ENCODE measurements around the gene SH3RF3.

The SH3RF3 gene

GRCh38 chr2:109454304-109454703 is 325.3 kb downstream of the SH3RF3 start:
- no peak for DNase-seq (ENCODE audit: low spot score)

GRCh38 chr2:109454765-109455394 is 325.9 kb downstream of the SH3RF3 start:
- DNase-seq (ENCODE audit: low spot score): no peak

DNA sequence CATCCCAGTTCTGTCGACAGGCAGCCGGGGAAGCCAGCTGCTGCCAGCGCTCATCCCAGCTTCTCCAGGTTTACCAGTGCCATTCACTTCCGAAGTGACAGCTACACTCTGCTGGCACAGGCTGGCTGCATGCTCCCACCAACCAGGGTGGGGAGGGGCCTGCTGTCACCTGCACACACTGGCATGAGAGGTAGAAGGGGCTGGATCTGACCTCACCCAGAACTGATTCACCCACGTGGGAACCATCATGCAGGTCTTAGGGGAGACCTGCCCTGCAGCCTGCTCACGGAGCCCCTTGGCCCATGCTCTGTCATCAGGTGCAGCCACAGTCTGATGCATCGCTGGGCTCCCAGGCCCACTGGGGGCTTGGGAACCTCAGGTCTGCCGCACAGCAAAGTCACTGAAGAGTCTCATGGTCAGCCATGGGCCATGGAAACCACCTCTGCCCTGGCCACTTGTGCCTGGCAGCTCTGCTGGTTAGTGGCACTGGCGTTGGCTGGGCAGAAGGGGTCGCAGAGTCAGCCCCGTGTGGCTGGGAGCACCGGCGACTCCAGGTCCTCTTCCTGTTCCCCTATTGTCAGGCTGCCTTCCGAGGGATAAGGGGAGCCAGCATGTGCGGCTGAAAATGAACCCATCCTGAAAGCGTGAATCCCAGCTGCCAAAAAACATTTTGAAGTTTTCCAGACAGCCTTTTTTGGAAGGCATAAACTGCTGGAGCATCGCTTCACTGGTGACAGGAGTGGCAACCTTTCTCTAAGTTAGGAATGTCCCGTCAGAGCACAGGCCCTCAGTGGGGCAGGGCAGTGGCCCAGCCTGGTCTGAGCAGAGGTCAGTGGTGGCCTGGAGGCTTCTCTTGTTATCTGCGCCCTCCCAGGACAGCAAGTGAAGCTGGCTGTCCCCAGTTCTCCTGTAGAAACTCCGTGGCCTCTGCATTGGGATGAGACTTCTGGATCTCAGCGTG is 327.0 kb downstream of the SH3RF3 start:
- no peak for DNase-seq (ENCODE audit: low spot score)

DNA sequence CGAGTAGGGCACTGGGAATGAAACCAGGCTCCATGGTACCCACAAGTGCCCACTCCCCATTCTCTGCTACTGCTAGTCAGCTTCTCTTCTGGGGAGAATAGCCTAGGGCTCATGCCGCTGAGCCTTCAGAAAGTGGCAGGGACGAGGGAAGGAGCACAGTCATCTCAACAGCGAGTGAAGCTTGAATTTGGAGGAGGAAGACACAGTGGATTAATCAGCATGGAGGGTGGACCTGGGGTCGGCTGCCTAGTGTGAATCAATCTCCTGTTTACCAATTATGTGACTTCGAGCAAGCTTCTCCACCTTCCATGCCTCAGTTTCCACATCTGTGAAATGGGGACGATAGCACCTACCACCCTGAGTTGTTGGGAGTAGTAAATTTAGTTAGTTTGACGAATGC is 327.8 kb downstream of the SH3RF3 start:
- DNase-seq (ENCODE audit: low spot score): no peak

DNA sequence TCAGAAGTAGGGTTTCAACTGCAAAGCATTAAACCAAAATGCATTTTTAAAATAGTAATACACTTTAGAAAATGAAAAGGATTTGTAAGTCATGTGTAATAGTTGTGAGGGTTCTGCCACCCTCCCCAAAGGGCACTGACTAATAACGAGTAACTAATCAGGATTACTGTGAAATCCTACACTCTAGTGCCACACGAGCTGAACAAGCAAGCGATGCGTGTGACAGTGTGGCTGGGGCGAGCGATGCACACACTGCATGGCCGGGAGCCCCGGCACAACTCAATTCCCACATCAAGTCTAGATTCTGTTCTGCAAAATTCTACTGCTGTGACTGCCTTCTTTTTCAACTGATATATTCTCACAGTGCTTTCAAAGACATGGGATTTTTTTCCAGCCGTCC is 328.4 kb downstream of the SH3RF3 start:
- no peak for DNase-seq (ENCODE audit: low spot score)

GRCh38 chr2:109457794-109458193 is 328.8 kb downstream of the SH3RF3 start:
- DNase-seq (ENCODE audit: low spot score): peak; percentile 30

GRCh38 chr2:109458512-109458911 is 329.5 kb downstream of the SH3RF3 start:
- no peak for DNase-seq (ENCODE audit: low spot score)

DNA sequence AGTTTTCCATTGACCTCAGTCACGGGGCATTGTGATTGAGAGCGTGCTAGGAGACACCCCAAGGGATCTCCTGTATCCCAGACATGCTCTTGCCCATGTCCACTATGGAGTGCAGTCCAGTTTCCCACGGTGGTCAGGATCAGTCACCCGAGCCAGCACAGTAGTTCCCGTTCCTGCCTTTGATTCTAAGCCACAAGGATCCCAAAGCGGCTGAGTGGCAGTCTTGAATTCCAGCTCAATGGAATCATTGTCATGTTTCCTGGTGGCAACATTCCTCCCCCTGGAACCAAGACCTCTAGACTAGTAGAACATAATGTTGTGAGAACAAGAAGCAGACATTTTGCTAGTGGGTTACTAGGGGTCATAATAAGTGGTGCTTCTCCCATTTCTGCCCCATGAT is 330.5 kb downstream of the SH3RF3 start:
- no peak for DNase-seq (ENCODE audit: low spot score)

DNA sequence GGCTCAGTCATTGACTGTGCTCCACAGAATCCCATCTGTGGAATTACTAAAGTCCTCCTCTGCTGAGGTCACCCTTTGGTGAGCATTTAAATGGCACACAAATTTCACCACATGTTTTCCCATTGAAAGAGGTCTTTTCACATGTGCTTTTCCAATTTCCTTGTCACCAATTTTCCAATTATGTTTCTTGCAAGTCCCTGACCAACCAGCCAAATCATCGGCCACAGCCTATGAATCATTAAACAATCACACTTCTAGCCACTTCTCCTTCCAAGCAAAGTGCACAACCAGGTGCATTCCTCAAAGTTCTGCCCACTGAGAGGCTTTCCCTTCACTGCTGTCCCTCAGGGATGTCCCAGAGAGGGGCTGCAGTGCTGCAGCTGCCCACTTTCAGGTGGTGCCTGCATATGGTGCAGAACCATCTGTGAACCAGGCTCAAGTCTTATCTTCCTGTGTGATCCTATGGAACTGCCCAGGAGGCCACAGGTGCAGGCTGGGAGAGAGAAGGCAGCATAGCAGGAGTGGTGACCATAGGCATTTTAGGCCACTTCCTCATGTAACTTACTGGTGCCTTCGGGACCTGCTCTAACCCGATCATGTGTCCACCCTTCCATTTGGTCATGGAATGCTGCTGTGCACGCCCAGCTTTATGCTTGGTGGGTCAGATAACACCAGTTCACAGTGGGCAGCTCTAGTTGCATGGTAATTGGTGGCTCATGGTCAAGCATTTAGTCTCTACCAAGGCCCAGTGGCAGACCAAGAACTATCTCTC is 331.7 kb downstream of the SH3RF3 start:
- DNase-seq (ENCODE audit: low spot score): no peak

DNA sequence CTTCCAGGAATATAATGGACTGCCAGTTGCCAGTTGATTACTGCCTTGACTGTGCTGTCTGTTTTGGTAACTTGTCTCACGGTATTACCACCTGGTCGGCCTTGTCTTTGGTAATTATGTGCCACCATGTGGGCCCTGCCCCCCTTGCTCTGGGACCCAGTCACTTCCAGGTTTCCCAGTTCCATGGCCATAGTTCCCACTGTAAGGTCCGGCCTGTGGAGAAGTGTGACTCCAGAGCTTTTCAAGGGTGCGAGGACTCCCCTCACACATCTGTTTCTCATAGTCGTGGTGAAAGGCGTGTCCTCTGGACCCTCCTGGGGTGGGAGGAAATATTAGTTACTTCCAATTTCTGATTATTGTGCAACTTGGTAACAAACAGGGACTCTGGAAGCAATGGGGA is 334.2 kb downstream of the SH3RF3 start:
- no peak for DNase-seq (ENCODE audit: low spot score)

DNA sequence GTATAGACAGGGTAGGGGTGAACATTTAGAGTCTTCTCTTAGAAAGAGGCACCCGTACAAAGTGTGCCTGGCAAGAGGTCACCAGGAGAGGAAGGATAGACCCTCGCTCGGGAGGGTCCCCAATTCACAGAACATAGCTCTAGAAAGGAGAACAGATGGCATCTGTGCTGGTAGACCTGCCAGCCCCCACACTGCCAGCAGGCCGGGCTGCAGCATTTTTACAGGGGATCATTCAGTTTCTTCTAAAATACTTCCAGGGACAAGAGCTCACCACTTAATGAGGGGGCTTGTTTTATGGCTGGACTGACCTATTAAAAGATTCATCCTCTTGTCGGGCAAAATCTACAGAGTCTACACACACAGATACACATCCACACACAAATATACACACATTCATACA is 334.9 kb downstream of the SH3RF3 start:
- DNase-seq (ENCODE audit: low spot score): no peak

DNA sequence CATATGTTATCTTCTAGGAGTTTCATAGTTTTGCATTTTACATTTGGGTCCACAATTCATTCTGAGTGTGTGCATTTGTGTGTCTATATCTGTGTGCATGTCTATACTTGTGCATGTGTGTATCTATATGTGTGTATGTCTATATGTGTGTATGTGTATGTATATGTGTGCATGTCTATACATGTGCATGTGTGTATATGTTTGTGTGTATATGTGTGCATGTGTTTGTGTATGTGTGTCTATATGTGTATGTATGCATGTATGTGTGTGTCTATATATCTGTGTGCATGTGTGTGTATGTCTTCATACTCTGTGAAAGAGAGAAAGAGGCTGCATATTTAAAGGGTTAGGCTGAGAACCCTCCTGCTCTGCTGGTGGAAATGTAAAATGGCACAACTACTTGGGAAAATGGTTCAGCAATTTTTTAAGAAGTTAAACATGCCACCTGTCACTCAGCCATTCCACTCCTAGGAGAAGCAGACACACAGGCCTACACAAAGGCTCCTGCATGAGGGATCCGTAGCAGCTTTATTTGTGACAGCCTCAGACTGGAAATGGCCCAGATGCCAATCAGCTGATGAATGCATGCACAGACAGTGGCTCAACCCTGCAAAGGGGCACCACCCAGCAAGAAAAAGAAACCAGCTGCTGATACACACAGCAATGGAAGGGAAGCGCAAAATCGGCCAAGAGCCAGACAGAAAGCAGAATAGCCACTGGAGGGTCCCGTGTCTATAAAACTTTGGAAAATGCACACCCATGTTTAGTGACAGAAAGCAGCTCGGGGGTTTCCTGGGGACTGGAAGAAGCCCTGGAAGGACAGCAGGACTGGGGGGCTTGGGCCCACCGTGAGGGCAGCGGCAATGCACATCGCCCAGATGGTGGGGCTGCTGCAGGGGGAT is 337.9 kb downstream of the SH3RF3 start:
- no peak for DNase-seq (ENCODE audit: low spot score)

DNA sequence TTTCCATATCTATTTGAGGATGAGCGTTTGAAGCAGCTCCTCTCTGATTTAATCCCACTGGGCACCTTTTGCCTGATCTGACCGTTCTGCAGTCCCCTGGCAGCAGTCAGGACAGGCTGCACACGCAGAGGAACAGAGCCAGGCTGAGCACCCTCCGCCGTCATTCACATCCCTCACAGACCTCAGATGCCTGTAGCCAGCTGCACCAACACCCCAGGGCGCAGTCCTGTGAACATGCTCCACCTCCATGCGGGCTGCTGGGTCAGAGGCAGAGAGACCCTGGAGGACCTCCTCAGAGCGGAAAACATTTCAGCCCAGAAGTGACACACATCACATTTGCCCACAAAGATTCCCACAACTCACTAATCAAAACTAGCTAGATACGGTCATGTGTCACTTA is 338.7 kb downstream of the SH3RF3 start:
- no peak for DNase-seq (ENCODE audit: low spot score)

DNA sequence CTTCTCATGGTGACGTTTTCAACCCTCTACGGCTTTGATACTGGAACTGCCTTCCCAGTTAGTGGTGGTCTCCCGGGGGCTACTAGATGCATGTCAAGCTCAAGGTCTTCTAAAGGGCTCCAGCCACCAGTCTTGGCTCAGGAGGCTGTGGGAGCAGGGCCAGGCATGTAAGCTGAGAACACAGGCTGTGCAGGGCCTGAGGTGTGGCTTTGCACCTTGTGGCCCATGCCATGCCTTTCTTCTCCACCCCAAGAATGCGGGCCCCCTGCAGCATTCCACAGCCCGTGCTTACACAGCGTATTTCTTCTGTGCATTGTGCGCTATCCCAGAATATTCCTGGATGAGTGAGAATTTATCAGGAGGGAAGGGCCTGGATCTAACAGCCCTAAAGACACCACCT is 339.9 kb downstream of the SH3RF3 start:
- DNase-seq (ENCODE audit: low spot score): no peak

- DNase-seq (ENCODE audit: low spot score): no peak
Observed at GRCh38 chr2:109471658-109472057, 342.7 kb downstream of the SH3RF3 start.

DNA sequence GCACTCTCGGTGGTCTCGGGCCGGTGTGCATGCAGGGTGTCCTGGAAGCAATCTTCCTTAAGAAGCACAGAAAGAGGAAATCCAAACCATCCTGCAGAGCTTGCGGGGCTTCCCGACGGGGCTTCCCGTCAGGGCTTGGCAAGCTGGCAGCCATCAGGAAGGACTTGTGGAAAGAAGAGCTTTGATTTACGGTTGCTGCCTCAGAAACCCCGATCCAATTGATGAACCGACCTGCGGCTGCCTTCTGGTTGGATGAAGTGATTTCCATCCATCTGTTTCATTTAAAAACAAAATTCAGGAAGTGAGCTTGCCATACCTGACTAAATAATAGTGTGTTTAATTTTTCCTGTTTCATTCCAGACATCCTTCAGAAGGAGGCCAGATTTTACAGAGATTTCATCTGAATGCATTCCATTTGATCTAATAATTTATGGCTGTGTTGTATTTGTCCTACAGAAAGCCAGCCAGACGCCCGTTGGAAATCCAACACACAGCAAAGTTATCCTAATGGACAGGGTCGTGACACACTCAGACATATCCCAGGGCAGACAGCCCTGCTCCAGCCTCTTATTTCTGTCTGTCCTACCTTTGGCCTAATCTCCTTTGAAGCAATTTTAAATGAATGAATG is 343.4 kb downstream of the SH3RF3 start:
- DNase-seq (ENCODE audit: low spot score): no peak

- DNase-seq (ENCODE audit: low spot score): no peak
Observed at GRCh38 chr2:109472974-109473373, 344.0 kb downstream of the SH3RF3 start.

GRCh38 chr2:109473616-109474318 is 344.8 kb downstream of the SH3RF3 start:
- no peak for DNase-seq (ENCODE audit: low spot score)

GRCh38 chr2:109474319-109474825 is 345.4 kb downstream of the SH3RF3 start:
- DNase-seq (ENCODE audit: low spot score): no peak

- DNase-seq (ENCODE audit: low spot score): no peak
Observed at GRCh38 chr2:109475531-109476210, 346.7 kb downstream of the SH3RF3 start.

Data from NAMALWA (cell line).